HG03342 (cell line): Measurements from ENCODE around the gene DLX2.
"Not testable (repeated sequence)": the region's sequence is repeated elsewhere in the genome, so short reads cannot be mapped to it uniquely, and the experiment has no call there.

ENCODE experiments used
- ATAC-seq: cut with Tn5 transposase; IDR thresholded peaks from one replicate; pipeline ENCODE4 v1.9.1; 2021; ENCODE audit warnings: mild to moderate bottlenecking, moderate library complexity; ENCODE audit not compliant: unreplicated experiment

The DLX2 gene

GRCh38 chr2:172102391-172103359, at the start of gene DLX2:
Gene DLX2 (minus strand): TSS chr2:172102900. CDS start chr2:172102538, 362 bp downstream.
- peak; percentile 62 for ATAC-seq

GRCh38 chr2:172147944-172148650, 45.4 kb upstream of the DLX2 start:
- ATAC-seq = no peak

- ATAC-seq = no peak
Observed at GRCh38 chr2:172143817-172144216, 41.1 kb upstream of the DLX2 start.

GRCh38 chr2:172138727-172139126, 36.0 kb upstream of the DLX2 start:
- ATAC-seq = not testable (repeated sequence)

- ATAC-seq = no peak
Observed at GRCh38 chr2:172137943-172138342, 35.2 kb upstream of the DLX2 start.

GRCh38 chr2:172137109-172137508, 34.4 kb upstream of the DLX2 start:
- ATAC-seq = no peak

GRCh38 chr2:172135446-172135845, 32.7 kb upstream of the DLX2 start:
- ATAC-seq = no peak

GRCh38 chr2:172134270-172134669, 31.6 kb upstream of the DLX2 start:
- ATAC-seq = no peak

- ATAC-seq = no peak
Observed at GRCh38 chr2:172131713-172132555, 29.2 kb upstream of the DLX2 start.

GRCh38 chr2:172129404-172129803, 26.7 kb upstream of the DLX2 start:
- ATAC-seq = no peak

- no peak for ATAC-seq
Observed at GRCh38 chr2:172128484-172128883, 25.8 kb upstream of the DLX2 start.

- ATAC-seq = no peak
Observed at GRCh38 chr2:172120118-172120517, 17.4 kb upstream of the DLX2 start.

GRCh38 chr2:172119089-172119488, 16.4 kb upstream of the DLX2 start:
- no peak for ATAC-seq

- no peak for ATAC-seq
Observed at GRCh38 chr2:172116107-172116506, 13.4 kb upstream of the DLX2 start.

- no peak for ATAC-seq
Observed at GRCh38 chr2:172114579-172114978, 11.9 kb upstream of the DLX2 start.

- ATAC-seq = not testable (repeated sequence)
Observed at GRCh38 chr2:172114176-172114575, 11.5 kb upstream of the DLX2 start.

- ATAC-seq = no peak
Observed at GRCh38 chr2:172113617-172114016, 10.9 kb upstream of the DLX2 start.

GRCh38 chr2:172109988-172110811, 7.5 kb upstream of the DLX2 start:
- no peak for ATAC-seq

GRCh38 chr2:172109256-172109987, 6.7 kb upstream of the DLX2 start:
- ATAC-seq = no peak

GRCh38 chr2:172108587-172108930, 5.9 kb upstream of the DLX2 start:
- ATAC-seq = no peak
